GM18951 (cell line): Measurements from ENCODE around the gene CTU2.
A peak's percentile ranks its signal among the peaks of the same experiment; 100 is the strongest.

ENCODE experiments used
- POLR2A ChIP-seq: IDR thresholded peaks from 4 replicates; pipeline ENCODE4 v1.6.1; 2011; ENCODE audit warnings: mild to moderate bottlenecking; ENCODE audit not compliant: insufficient read length, insufficient read depth; ENCODE audit errors: extremely low read depth
- in situ Hi-C: fragments of 300-500 bp; cut with MboI; formaldehyde crosslinking; loops from one replicate; pipeline ENCODE4 v1.12.0; 2022; ENCODE audit warnings: low sequenced_read_pairs, mixed read lengths, inconsistent platforms; ENCODE audit not compliant: unreplicated experiment

CTU2 gene

DNA sequence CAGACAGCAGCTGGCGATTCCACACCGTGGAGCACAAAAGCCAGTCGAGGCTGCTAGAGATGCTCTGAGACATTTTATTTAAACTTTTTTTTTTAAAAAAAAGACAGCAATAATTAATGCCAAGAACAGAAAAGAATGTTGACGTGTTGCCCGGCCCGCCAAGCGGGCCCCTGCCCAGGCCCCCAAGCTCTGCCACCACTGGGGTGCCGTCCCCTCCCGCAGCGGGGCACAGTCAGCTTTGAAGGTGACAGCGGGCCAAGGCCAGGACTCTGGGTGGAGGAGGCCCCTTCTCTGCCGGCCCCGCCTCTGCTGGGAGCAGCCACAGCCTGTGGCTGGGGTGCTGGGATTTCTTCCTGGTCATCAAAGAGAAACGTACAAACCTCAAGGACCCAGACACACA is 9.9 kb upstream of the CTU2 start:
- in situ Hi-C loops, result no loop called here
- TF ChIP-seq POLR2A, result no peak

DNA sequence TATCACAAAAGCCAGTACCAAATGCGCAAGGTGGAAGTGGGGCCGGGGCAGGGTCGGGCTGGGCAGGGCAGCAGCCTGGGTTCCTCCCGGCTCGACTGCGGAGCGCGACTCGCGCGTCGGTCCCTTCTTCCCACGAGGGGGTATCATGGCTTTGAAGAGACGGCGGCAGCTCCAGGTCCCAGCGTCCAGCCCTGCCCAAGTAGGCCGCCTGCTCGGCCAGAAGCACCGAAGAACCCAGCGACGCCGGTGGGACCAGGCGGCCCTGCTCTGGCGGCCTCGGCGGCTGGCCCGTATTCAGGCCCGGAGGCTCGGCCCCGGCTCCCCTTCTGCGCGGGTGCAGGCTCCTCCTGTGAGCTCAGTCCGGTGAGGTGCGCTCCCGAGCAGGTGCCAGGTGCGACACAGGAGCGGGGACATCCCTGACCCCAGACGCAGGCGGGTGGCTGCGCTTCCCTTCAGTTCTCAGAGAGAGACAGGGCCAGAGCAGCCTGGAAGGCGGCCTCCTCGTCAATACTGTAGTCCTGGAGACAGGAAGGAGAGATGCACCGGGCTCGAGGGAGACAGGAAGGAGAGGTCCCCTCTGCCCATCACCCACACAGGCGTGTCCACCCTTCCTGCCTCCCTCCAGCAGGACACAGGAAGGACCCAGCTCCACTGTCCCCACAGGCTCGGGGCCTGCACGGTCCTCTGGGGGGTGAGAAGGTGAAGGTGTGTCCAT is 9.0 kb upstream of the CTU2 start:
- TF ChIP-seq POLR2A, result no peak
- in situ Hi-C loops, result no loop called here

DNA sequence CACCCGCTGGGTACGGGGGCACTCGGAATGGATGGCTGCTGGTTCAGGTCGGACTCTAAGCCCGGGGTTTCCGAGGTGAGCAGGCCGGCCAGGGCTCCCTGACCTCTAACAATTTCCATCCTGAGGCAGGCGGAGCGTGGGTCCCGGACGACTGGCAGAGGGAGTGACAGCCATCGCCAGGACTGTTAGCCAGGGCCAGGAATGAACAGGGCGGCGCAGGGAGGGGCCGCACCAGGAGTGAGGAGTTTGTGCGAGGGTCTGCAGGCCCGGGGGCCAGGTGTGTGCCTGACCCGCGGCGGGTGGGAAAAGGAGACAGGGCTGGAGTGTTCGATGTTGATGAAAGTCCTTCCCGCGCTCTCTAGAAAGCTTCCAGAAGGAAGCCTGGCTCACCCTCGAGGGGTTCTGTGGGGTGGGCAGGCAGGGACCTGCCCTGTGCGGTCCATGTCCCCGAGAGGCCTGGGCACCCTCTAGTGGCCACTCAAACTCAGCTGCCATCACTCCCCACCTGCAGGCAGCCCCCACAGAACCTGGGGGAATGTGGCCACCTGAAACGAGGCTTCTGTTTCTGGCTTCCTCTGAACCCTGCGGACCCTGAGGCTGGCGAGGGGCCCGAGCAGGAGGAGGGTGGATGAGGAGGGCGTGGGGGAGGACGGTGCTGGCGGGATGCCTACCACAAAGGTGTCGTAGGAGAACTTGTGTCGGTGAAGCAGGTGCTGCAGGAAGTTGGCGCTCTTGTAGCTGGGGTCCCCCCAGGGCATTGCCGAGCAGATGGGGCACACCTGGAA is 8.3 kb upstream of the CTU2 start:
- TF ChIP-seq POLR2A, result no peak
- in situ Hi-C loops, result no loop called here

DNA sequence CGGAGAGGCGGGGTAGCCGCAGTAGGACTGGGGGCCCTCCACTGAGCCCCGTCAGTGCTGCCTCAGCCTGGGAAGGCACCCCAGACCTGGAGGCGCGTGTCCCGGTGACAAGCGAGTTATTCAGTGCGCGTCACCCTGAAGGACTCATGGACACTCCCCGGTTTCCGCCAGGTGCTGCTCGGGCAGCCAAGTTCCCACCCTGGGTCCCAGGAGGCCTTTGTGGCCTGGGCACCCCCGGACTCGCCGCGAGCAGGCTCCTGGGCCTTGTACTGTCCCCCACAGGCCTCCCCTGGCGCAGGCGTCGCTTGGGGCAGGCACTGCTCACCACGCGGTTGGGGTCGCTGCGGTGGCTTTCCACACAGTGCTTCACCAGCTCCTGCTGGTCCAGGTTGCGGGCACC is 7.7 kb upstream of the CTU2 start:
- peak; percentile 9 for TF ChIP-seq POLR2A
- in situ Hi-C loops, result no loop called here

DNA sequence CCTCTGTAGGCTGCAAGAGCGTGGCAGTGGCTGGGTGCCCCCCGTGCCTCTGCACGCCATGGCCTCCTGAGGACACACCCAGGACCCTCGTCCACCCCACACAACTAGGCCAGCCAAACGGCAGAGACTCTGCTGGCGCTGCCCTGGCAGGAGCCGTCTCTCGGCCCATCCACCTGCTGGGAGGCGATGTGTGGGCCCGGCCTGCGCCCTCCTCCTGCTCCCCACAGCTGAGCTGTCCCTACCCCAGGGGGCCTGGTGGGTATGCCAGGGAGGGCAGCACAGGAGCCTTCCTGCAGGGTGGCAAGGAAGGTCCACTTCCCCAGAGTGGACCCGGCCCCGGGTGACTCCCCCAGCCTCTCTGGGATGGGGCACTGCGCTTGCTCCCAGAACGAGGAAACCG is 7.1 kb upstream of the CTU2 start:
- in situ Hi-C loops, result no loop called here

DNA sequence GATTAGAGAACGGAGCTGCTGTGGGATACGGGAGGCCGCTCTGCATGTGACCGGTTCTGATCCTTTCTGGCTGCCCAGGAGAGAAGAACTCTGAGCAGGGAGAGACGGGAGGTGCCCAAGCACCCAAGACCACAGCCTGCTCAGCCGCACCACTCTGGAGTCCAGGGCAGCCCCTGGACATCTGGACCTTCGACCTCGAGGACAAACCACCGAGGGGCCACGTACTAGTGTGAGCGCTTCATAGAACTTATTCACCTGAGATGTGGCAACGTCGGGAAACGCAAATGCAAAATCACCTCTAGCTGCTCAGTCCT is 6.0 kb upstream of the CTU2 start:
- no peak for TF ChIP-seq POLR2A
- in situ Hi-C loops, result no loop called here

More for the DNA sequence above, 7.1 kb upstream of the CTU2 start:
- no peak for TF ChIP-seq POLR2A

DNA sequence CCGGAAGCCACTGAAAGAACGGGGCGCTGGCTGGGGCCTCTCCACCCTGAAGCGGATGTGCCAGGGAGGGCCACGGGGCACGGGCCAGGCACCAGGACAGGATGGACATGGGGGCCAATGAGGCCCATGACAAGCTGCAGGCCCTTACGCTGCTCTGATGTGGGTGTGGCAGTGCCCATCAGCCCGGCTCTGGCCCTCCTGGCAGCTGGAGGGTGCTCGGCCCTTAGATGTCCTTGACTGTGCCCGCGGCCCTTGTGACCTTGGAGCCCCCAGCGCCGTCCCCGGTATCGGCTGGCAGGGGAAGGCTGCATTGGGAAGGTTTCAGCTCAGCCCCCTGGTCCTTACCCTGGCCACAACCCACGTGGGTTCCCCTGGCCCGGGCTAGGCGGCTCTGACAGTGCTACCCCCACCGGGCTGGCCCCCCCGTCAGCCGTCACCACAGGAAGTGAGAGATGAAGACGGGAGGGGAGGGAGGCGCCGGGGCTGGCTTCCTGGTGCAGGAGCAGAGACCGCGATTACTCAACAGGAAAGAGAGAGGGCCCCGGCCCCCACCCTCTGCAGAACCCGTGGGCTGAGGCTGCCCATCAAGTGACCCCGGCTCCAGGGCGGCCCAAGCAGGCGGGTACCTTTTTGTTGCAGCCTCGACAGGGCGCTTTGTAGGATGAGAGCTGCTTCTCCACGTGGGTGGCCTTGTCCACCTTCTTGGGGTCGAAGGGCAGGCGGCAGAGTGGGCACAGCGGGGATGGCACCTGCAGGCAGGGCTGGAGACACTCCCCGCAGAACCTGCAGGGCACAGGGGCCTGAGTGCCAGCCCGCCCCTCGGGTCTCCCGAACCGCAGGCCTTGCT is 5.4 kb upstream of the CTU2 start:
- TF ChIP-seq POLR2A, result peak; percentile 56
- in situ Hi-C loops, result no loop called here

DNA sequence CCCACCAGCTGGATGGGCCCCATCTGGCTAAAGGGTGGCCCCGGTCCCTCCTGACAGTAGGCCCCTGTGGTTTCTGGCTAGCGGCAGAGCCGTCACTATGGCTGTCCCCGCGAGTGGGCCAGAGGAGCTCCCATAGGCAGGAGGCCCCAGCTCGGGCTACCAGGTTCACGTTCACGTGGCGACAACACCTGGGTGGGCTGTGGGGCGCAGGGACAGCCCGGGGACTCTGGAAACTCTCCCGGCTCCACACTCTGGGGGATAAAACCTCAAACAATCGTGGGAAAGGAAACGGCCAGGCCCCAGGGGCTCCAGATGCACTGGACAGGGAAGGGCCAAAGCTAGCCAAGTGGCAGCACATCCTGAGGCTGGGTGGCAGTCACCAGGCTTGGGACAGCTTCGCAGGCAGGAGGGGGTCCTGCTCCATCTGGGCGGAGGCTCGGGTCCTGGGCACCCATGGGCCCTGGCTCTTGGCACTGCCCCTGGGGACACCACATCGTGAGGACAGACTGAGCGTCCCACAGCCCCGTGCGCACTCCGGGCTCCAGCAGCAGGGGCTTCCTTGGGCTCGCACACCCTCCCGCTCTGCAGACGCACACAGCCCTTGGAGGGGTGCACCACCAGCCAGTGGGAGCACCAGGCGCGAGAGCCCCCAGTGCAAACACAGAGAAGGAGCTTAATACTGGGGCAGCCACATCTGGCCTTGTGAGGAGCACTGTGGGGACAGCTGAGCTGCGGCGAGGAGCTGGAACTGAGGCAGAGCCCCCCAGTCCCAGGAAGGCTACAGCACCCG is 4.5 kb upstream of the CTU2 start:
- in situ Hi-C loops, result no loop called here
- TF ChIP-seq POLR2A, result no peak

DNA sequence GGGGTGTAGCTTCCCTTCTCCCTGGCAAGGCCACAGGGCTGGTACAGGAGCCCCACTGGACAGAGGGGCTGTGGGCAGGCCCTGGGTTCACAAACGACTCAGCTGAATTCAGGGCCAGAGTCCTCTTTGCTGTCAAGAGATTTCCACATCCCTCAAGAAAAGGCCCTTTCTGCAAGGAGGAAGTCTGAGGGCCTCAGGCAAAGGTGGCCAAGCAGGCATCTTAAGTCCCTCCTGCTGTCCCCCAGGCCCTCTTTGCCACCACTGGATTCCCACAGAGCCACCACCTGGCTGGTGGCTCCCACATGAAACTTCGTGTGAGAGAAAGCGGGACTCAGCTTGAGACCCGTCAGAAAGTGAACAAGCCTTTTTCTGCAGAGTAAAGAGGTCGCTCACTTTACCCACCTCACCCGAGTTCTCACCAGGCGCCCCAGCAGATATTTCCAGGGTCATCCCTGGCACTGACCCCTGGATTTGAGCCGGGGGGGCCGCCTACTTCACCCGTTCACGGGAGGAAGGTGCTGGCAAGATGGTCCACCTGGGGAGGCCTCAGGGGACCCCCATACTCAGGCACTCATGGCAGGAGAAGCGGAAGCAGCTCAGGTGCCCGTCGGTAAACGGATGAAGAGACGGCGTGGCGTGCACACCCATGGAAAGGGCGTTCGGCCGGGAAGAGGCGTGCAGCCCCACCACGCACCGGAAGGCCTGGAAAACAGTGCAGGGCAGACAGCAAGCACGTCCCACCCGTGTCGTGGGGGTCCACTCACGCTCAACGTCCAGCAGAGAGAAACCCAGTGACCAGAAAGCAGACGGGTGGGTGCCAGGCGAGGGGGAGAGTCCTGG is 3.7 kb upstream of the CTU2 start:
- TF ChIP-seq POLR2A, result no peak
- in situ Hi-C loops, result no loop called here

DNA sequence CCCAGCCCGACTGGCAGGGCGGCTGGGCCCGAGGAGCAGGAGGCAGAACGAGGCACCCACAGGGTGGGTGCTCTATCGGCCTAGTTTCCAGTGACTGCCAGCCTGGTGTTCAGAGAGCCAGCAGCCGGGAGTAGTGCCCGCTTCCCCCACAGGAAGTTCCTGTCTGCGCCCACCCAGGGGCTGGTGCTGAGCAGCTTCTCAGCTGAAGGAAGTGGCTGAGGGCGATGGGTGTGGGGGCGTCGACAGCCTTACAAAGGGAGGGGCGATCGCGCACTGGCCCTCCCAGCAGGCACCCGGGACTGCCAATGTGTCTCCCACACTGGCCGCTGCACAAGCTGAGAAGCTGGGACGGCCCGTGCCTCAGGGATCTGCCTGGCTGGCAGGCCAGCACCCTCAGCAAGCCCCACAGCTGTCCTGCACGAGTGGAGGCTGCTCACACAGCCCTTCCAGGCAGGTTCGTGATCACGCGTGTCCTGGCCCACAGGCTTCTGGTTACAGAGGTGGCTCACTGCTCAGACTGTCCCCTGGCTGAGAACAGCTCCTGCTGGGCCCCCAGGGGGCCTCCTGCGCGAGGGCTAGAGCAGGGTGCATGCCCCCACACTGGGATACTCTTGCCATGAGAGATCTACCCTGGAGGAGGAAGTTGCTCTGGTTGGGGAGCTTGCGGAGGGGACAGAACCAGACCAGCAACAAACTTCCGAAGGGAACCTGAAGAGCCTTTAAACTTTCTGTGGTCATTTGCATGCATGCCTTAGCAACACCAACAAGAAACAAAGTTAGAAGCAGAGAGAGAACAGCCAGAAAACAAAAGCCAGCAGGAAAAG is 2.6 kb upstream of the CTU2 start:
- TF ChIP-seq POLR2A, result peak; percentile 52
- in situ Hi-C loops, result no loop called here

DNA sequence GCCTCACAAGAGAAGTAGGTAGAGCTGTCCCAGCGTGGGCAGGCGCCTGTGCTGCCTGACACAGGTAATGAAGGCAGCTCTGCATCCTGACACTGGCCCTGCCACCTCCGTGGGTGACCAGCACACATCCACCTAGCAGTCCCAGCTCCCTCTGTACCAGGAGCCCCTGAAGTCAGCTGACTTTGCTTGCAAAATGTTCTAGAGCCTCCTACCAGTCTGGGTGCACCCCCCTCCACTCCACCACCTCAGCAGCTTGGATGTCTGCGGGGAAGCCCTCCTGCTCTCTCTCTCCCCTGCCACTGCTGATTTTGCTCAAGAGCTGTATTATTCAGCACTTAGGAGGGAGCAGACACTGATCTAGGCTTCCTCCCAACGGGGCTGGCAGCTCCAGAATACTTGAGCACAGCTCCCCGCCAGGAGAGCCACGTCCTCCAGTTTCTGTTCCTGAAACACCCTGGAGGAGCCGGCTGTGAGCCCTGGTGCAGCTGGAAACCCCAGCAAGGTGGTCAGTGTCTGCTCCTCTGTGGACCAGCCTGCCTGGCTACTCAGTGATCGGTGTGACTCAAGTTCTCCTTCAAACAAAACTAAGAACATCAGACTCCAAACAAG is 1.1 kb upstream of the CTU2 start:
- in situ Hi-C loops, result no loop called here
- TF ChIP-seq POLR2A, result no peak
